Liver (tissue), 9 donors: ENCODE data around the gene PYROXD2. TPM values are rescaled to one million over a fixed set of nuclear protein-coding genes. Genes with fewer than 3 reads are reported as not detected.

ENCODE experiments used
- DNase-seq: peaks from one replicate; pipeline ENCODE4 v3.0.0-alpha.2; 2017; ENCODE audit warnings: low spot score
- H3K27ac ChIP-seq, 2 donors: one replicate each; pipeline ENCODE4 v1.7.0; 2013; ENCODE audit warnings: inconsistent platforms in 2 of 2, low read length in 2 of 2, control low read depth in 1 of 2, low read depth in 1 of 2, mild to moderate bottlenecking in 1 of 2
- H3K27me3 ChIP-seq, 4 donors: one replicate each; pipeline versions ENCODE4 v1.6.1 to v1.7.0; 2013; ENCODE audit warnings: low read length in 3 of 4, inconsistent platforms in 1 of 4, mild to moderate bottlenecking in 1 of 4, moderate library complexity in 1 of 4; ENCODE audit not compliant: control insufficient read depth in 4 of 4, insufficient read depth in 4 of 4
- H3K36me3 ChIP-seq, 4 donors: one replicate each; pipeline versions ENCODE4 v1.6.1 to v1.7.0; 2013; ENCODE audit warnings: low read length in 3 of 4, mild to moderate bottlenecking in 3 of 4, low read depth in 1 of 4, moderate library complexity in 1 of 4; ENCODE audit not compliant: control insufficient read depth in 4 of 4, insufficient read depth in 3 of 4
- H3K4me1 ChIP-seq, 4 donors: one replicate each; pipeline versions ENCODE4 v1.6.1 to v1.7.0; 2013; ENCODE audit warnings: low read length in 3 of 4, mild to moderate bottlenecking in 3 of 4, moderate library complexity in 1 of 4; ENCODE audit not compliant: control insufficient read depth in 4 of 4, insufficient read depth in 4 of 4
- H3K4me3 ChIP-seq, 3 donors: one replicate each; pipeline versions ENCODE4 v1.6.1 to v1.7.0; 2013; ENCODE audit warnings: low read length in 3 of 3, control low read depth in 1 of 3, low read depth in 1 of 3, mild to moderate bottlenecking in 1 of 3
- H3K9ac ChIP-seq, 2 donors: one replicate each; pipeline ENCODE4 v1.7.0; 2013; ENCODE audit warnings: low read length in 2 of 2, mild to moderate bottlenecking in 2 of 2, moderate library complexity in 2 of 2, control low read depth in 1 of 2, low read depth in 1 of 2
- H3K9me3 ChIP-seq, 4 donors: one replicate each; pipeline versions ENCODE4 v1.6.1 to v1.7.0; 2013; ENCODE audit warnings: low read length in 3 of 4; ENCODE audit not compliant: control insufficient read depth in 4 of 4
- EGR1 ChIP-seq, 2 donors: IDR thresholded peaks; 2 replicates each; pipeline ENCODE4 v1.6.1; 2016 to 2018; ENCODE audit warnings: antibody characterized with exemption in 2 of 2, low read depth in 2 of 2
- FOXA1 ChIP-seq: IDR thresholded peaks from 2 replicates; pipeline ENCODE4 v1.6.1; 2016; ENCODE audit warnings: antibody characterized with exemption
- FOXA2 ChIP-seq: IDR thresholded peaks from 2 replicates; pipeline ENCODE4 v1.6.1; 2016; ENCODE audit warnings: antibody characterized with exemption
- GABPA ChIP-seq, 2 donors: IDR thresholded peaks in 1 of 2; conservative IDR thresholded peaks in 1 of 2; 2 replicates each; pipeline ENCODE4 v1.6.1; 2016; ENCODE audit warnings: antibody characterized with exemption in 2 of 2, mild to moderate bottlenecking in 1 of 2, moderate library complexity in 1 of 2
- HNF4A ChIP-seq, 2 donors: conservative IDR thresholded peaks; 2 replicates each; pipeline ENCODE4 v1.6.1; 2016; ENCODE audit warnings: antibody characterized with exemption in 2 of 2, mild to moderate bottlenecking in 2 of 2
- HNF4G ChIP-seq: IDR thresholded peaks from 2 replicates; pipeline ENCODE4 v1.6.1; 2016; ENCODE audit warnings: antibody characterized with exemption
- JUND ChIP-seq, 2 donors: IDR thresholded peaks; 2 replicates each; pipeline ENCODE4 v1.6.1; 2016; ENCODE audit warnings: antibody characterized with exemption in 2 of 2
- NR2F2 ChIP-seq: IDR thresholded peaks from 2 replicates; pipeline ENCODE4 v1.6.1; 2016; ENCODE audit warnings: antibody characterized with exemption
- RAD21 ChIP-seq, 2 donors: IDR thresholded peaks; 2 replicates each; pipeline ENCODE4 v1.6.1; 2016; ENCODE audit warnings: antibody characterized with exemption in 2 of 2, mild to moderate bottlenecking in 2 of 2
- RXRA ChIP-seq, 2 donors: IDR thresholded peaks; 2 replicates each; pipeline ENCODE4 v1.6.1; 2017 to 2018; ENCODE audit warnings: antibody characterized with exemption in 2 of 2, mild to moderate bottlenecking in 1 of 2
- SP1 ChIP-seq: IDR thresholded peaks from 2 replicates; pipeline ENCODE4 v1.6.1; 2018; ENCODE audit warnings: antibody characterized with exemption, mild to moderate bottlenecking
- TAF1 ChIP-seq: conservative IDR thresholded peaks from 2 replicates; pipeline ENCODE4 v1.6.1; 2016; ENCODE audit warnings: antibody characterized with exemption, mild to moderate bottlenecking
- YY1 ChIP-seq: IDR thresholded peaks from 2 replicates; pipeline ENCODE4 v1.6.1; 2016; ENCODE audit warnings: antibody characterized with exemption, mild to moderate bottlenecking
- WGBS: extraction: QIAGEN DNeasy Blood & Tissue Kit; methylation state at CpG from one replicate; pipeline ENCODE4 v1.1.7; 2013; 5-methylcytosine and 5-hydroxymethylcytosine counted together
- polyA plus RNA-seq, 2 donors: library from polyadenylated mRNA; stranded (reverse) in 1 of 2; unstranded in 1 of 2; fragments of 200-250 nt in 1 of 2; fragments of >200 nt in 1 of 2; fragmentation: Nextera tagmentation in 1 of 2; extraction: Ambion mirVana in 1 of 2; gene quantifications; one replicate each; pipeline versions ENCODE4 v1.2.1 to v1.2.3, GENCODE V29; 2013 to 2015
- total RNA-seq, 2 donors: library from RNA; depleted of rRNA; stranded (reverse); fragments of >200 nt; gene quantifications; one replicate each; pipeline ENCODE4 v1.2.3, GENCODE V29; 2014
- TF ChIP-seq, protein P1 (sequence below): IDR thresholded peaks from 2 replicates; pipeline ENCODE4 v1.6.1; 2016; ENCODE audit warnings: antibody characterized with exemption
- TF ChIP-seq, protein P2 (sequence below): IDR thresholded peaks from 2 replicates; pipeline ENCODE4 v1.6.1; 2016; ENCODE audit warnings: antibody characterized with exemption
- TF ChIP-seq, protein P3 (sequence below): IDR thresholded peaks from 2 replicates; pipeline ENCODE4 v1.6.1; 2016; ENCODE audit warnings: antibody characterized with exemption
- TF ChIP-seq, protein P4 (sequence below): fragments of 150-350 bp; IDR thresholded peaks from 2 replicates; pipeline ENCODE4 v1.5.1; 2017; ENCODE audit warnings: improper control_type of control experiment, low read depth, low read length; ENCODE audit not compliant: missing input control
- TF ChIP-seq, protein P5 (sequence below): IDR thresholded peaks from 2 replicates; pipeline ENCODE4 v1.6.1; 2016; ENCODE audit warnings: antibody characterized with exemption, mild to moderate bottlenecking
- donor health status: healthy.
- donor health status: healthy.
- donor health status: healthy.
- donor health status: healthy.
- donor health status: healthy.

PYROXD2 gene
- total and polyA plus RNA-seq, 4 donors = 2.3 to 9.0 (median 4.5) TPM

DNA sequence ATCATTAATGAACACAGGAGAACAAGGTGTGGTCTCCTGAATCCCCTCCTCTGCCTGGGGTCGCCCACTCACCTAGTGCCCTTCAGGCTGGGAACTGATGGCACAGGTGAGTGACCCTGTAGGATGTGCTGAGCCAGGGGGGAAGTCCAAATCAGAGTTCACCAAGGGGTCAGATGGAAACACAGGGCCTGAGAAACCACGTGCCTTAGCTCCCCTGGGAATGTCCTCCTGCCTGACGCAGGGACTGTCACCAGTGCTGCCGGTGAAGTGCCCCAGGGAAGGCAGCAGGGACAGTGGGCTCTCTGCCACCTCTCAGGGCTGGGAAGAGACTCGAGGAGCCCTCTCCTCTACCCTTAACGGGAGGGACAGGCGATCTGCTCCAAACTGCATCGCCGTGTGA, 5.8 kb upstream of the PYROXD2 start (continued):
- TF ChIP-seq, protein P1, sequence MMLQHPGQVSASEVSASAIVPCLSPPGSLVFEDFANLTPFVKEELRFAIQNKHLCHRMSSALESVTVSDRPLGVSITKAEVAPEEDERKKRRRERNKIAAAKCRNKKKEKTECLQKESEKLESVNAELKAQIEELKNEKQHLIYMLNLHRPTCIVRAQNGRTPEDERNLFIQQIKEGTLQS = no peak
- TF ChIP-seq, protein P2, sequence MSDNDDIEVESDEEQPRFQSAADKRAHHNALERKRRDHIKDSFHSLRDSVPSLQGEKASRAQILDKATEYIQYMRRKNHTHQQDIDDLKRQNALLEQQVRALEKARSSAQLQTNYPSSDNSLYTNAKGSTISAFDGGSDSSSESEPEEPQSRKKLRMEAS = no peak
- TF ChIP-seq HNF4G (peak; percentile 80), JUND (IDR thresholded peaks at IDR 0.05) (peak in 1 of 2 donors; percentile 43)
- TF ChIP-seq, protein P3, sequence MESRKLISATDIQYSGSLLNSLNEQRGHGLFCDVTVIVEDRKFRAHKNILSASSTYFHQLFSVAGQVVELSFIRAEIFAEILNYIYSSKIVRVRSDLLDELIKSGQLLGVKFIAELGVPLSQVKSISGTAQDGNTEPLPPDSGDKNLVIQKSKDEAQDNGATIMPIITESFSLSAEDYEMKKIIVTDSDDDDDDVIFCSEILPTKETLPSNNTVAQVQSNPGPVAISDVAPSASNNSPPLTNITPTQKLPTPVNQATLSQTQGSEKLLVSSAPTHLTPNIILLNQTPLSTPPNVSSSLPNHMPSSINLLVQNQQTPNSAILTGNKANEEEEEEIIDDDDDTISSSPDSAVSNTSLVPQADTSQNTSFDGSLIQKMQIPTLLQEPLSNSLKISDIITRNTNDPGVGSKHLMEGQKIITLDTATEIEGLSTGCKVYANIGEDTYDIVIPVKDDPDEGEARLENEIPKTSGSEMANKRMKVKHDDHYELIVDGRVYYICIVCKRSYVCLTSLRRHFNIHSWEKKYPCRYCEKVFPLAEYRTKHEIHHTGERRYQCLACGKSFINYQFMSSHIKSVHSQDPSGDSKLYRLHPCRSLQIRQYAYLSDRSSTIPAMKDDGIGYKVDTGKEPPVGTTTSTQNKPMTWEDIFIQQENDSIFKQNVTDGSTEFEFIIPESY = no peak

DNA sequence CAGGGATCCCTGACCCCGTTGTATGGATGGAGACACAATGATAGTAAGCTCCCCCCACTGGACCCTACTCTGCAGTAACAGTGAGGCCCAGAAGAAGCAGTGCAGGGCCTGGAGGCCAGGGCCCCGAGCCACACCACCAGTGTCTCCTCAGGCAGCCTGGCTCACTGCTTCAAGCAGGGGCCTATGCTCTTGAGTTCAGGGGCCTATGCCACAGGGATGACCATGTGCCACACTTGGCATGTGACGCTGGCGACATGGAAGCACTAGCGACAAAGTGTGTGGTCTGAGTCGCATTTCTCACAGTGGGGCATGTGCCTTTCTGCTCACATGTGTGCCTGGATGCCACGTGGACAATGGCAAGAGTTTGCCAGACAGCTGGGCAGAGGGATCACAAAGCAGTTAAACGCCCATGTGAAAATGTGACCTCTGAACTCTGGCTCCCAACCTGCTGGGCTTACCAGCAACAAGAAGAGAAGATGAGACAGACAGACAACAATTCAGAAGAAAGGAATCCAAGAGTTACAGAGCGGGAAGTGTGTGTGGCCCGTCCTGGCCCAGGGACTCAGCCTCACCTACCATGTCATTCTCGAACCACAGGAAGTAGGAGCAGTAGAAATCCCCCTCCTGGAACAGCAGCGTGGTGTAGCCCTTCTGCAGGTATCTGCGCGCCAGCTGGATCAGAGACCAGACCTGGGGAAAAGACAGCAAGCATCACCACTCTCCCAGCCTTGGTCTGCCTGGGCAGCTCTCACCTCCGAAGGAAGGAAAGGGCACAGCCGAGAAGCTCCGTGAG, 4.7 kb upstream of the PYROXD2 start:
- H3K4me1 ChIP-seq = peaks cover 6 to 41% (median 24%) of the 10 kb centered on the region in 4 donors
- peak overlapping the region; percentile 81 for H3K27ac ChIP-seq
- H3K9ac ChIP-seq = peak overlapping the region in 1 of 2 donors; percentile 8
- no peak for DNase-seq
- H3K4me3 ChIP-seq = peak overlapping the region in 2 of 3 donors; percentile 1 to 26
- H3K27me3 ChIP-seq = no peaks in the 10 kb centered on the region
- 64% methylated on average over 17 of the region's 17 CpGs for WGBS
- H3K36me3 ChIP-seq = peaks cover 3 to 25% (median 10%) of the 10 kb centered on the region in 4 donors
- H3K9me3 ChIP-seq = no peaks in the 10 kb centered on the region
- TF ChIP-seq YY1 (peak; percentile 49), JUND (IDR thresholded peaks at IDR 0.05) (peak in 1 of 2 donors; percentile 49), RAD21 (IDR thresholded peaks at IDR 0.05) (no peak), GABPA (IDR thresholded peaks at IDR 0.05 in 1 of 2, conservative IDR thresholded peaks at IDR 0.05 in 1 of 2) (no peak), HNF4G (peak; percentile 24), EGR1 (IDR thresholded peaks at IDR 0.05; ENCODE audit: low read depth in 2 of 2) (no peak), SP1 (peak; percentile 82), FOXA2 (peak; percentile 39), NR2F2 (peak; percentile 57), TAF1 (no peak), HNF4A (conservative IDR thresholded peaks at IDR 0.05) (peak; percentile 73 to 91), FOXA1 (peak; percentile 33), RXRA (IDR thresholded peaks at IDR 0.05) (peak; percentile 92 to 98)
- TF ChIP-seq, protein P4, sequence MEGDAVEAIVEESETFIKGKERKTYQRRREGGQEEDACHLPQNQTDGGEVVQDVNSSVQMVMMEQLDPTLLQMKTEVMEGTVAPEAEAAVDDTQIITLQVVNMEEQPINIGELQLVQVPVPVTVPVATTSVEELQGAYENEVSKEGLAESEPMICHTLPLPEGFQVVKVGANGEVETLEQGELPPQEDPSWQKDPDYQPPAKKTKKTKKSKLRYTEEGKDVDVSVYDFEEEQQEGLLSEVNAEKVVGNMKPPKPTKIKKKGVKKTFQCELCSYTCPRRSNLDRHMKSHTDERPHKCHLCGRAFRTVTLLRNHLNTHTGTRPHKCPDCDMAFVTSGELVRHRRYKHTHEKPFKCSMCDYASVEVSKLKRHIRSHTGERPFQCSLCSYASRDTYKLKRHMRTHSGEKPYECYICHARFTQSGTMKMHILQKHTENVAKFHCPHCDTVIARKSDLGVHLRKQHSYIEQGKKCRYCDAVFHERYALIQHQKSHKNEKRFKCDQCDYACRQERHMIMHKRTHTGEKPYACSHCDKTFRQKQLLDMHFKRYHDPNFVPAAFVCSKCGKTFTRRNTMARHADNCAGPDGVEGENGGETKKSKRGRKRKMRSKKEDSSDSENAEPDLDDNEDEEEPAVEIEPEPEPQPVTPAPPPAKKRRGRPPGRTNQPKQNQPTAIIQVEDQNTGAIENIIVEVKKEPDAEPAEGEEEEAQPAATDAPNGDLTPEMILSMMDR = no peak
- TF ChIP-seq, protein P5, sequence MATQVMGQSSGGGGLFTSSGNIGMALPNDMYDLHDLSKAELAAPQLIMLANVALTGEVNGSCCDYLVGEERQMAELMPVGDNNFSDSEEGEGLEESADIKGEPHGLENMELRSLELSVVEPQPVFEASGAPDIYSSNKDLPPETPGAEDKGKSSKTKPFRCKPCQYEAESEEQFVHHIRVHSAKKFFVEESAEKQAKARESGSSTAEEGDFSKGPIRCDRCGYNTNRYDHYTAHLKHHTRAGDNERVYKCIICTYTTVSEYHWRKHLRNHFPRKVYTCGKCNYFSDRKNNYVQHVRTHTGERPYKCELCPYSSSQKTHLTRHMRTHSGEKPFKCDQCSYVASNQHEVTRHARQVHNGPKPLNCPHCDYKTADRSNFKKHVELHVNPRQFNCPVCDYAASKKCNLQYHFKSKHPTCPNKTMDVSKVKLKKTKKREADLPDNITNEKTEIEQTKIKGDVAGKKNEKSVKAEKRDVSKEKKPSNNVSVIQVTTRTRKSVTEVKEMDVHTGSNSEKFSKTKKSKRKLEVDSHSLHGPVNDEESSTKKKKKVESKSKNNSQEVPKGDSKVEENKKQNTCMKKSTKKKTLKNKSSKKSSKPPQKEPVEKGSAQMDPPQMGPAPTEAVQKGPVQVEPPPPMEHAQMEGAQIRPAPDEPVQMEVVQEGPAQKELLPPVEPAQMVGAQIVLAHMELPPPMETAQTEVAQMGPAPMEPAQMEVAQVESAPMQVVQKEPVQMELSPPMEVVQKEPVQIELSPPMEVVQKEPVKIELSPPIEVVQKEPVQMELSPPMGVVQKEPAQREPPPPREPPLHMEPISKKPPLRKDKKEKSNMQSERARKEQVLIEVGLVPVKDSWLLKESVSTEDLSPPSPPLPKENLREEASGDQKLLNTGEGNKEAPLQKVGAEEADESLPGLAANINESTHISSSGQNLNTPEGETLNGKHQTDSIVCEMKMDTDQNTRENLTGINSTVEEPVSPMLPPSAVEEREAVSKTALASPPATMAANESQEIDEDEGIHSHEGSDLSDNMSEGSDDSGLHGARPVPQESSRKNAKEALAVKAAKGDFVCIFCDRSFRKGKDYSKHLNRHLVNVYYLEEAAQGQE = peak; percentile 36
- TF ChIP-seq, protein P3 = peak; percentile 70
- TF ChIP-seq, protein P2 = peak; percentile 97
- TF ChIP-seq, protein P1 = no peak
